ENCODE results near the gene AGBL5.
A peak's percentile ranks its signal among the peaks of the same experiment; 100 is the strongest.

Gene AGBL5

GRCh38 chr2:27039871-27040270 lies 11.6 kb upstream of the AGBL5 start:
- no peaks in the 10 kb centered on the region for H3K9me3 ChIP-seq (ENCODE audit: control insufficient read depth, low read length)
- H3K36me3 ChIP-seq (ENCODE audit: control insufficient read depth, insufficient read depth, low read length): peaks cover 90% of the 10 kb centered on the region
- no peaks in the 10 kb centered on the region for H3K4me1 ChIP-seq (ENCODE audit: control insufficient read depth, insufficient read depth, low read length, poor library complexity, severe bottlenecking)
- WGBS, 2 experiments (ENCODE audit: insufficient coverage in 2 of 2): 96 to 97% methylated on average over 4 to 7 of the region's 7 CpGs
- H3K27ac ChIP-seq (ENCODE audit: low read depth, low read length, severe bottlenecking): no peak overlapping the region
- no peak overlapping the region for H3K4me3 ChIP-seq (ENCODE audit: extremely low read depth, insufficient read depth, low read length, poor library complexity, severe bottlenecking)

DNA sequence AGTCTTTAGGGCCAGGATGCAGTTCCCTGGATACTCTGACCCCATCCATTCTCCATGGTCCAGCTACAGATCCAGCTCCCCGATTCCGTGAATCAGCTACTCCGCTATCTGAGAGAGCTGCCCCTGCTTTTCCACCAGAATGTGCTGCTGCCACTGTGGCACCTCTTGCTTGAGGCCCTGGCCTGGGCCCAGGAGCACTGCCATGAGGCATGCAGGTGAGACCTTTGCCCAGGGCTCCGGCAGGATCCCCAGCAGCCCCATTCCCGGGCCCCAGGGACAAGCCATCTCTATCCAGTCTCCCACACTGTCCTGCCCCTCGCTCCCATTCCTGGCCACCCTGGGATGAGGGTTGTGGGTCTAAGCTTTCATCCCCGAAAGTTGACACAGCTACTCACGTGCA lies 11.2 kb upstream of the AGBL5 start:
- WGBS, 2 experiments (ENCODE audit: insufficient coverage in 2 of 2): 100% methylated on average over 5 of the region's 8 CpGs
- H3K4me3 ChIP-seq (ENCODE audit: extremely low read depth, insufficient read depth, low read length, poor library complexity, severe bottlenecking): no peak overlapping the region
- no peaks in the 10 kb centered on the region for H3K9me3 ChIP-seq (ENCODE audit: control insufficient read depth, low read length)
- H3K27ac ChIP-seq (ENCODE audit: low read depth, low read length, severe bottlenecking): no peak overlapping the region
- H3K36me3 ChIP-seq (ENCODE audit: control insufficient read depth, insufficient read depth, low read length): peaks cover 86% of the 10 kb centered on the region
- H3K4me1 ChIP-seq (ENCODE audit: control insufficient read depth, insufficient read depth, low read length, poor library complexity, severe bottlenecking): no peaks in the 10 kb centered on the region

- Histone ChIP-seq H3K36me3 (ENCODE audit: control insufficient read depth, insufficient read depth, low read length) (peaks cover 71% of the 10 kb centered on the region), H3K4me3 (ENCODE audit: extremely low read depth, insufficient read depth, low read length, poor library complexity, severe bottlenecking) (no peak overlapping the region), H3K9me3 (ENCODE audit: control insufficient read depth, low read length) (no peaks in the 10 kb centered on the region), H3K27ac (ENCODE audit: low read depth, low read length, severe bottlenecking) (no peak overlapping the region), H3K4me1 (ENCODE audit: control insufficient read depth, insufficient read depth, low read length, poor library complexity, severe bottlenecking) (no peaks in the 10 kb centered on the region)
- WGBS, 2 experiments (ENCODE audit: insufficient coverage in 2 of 2): 94 to 98% methylated on average over 4 to 5 of the region's 5 CpGs
Observed at GRCh38 chr2:27041752-27042151, 9.7 kb upstream of the AGBL5 start.

DNA sequence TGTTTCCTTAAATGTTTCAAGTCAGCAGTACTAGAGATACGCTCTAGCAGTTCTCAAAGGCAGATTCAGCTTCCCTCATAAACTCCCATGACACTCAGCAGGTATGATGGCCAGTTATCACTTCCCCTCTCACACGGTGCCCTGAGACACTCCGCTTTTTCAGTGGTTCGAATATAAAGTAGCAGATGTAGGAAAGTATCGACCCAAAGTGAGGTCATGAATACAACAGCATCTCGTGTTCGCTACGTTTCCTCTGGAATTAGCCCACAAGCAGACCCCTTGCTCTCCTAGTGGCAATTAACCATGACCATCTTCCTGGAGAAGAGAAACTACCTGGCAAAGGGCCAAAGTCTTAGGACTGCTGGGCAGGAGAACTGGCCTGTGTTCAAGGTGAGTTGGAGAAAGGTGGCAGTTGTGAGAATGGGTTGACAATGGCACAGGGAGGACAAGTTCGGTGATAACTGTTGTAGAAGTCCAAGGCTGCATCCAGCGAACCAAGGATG lies 9.3 kb upstream of the AGBL5 start:
- 90 to 92% methylated on average over 8 to 9 of the region's 10 CpGs for WGBS, 2 experiments (ENCODE audit: insufficient coverage in 2 of 2)
- Histone ChIP-seq H3K27ac (ENCODE audit: low read depth, low read length, severe bottlenecking) (no peak overlapping the region), H3K4me3 (ENCODE audit: extremely low read depth, insufficient read depth, low read length, poor library complexity, severe bottlenecking) (no peak overlapping the region), H3K36me3 (ENCODE audit: control insufficient read depth, insufficient read depth, low read length) (peaks cover 66% of the 10 kb centered on the region), H3K9me3 (ENCODE audit: control insufficient read depth, low read length) (no peaks in the 10 kb centered on the region), H3K4me1 (ENCODE audit: control insufficient read depth, insufficient read depth, low read length, poor library complexity, severe bottlenecking) (no peaks in the 10 kb centered on the region)

DNA sequence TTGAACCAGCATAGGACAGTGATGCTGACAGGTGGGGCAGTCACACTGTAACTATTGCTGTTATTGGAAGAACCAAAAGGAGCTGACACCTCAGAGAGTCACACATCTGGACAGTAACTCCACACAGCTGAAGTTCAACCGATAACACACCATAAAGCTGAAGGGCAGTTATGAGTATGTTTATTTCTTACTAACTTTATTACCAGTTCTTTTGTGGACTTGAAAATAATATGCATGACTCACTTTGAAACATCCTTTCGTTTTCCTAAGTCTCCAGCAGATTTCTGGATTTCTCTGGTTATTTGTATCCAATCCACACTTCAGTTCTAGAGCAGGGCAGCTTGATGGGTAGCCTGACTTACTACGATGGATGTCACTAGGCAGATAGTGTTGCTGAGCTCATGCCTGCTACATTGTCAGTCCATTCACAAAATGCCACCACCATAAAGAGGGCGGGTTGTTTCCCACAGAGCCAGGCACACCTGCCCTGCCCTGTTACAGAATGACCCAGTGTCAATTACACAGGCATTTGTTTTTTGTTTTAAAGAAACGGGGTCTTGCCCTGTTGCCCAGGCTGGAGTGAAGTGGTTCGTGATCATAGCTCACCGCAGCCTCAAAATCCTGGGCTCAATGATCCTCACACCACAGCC lies 8.4 kb upstream of the AGBL5 start:
- Histone ChIP-seq H3K9me3 (ENCODE audit: control insufficient read depth, low read length) (no peaks in the 10 kb centered on the region), H3K4me3 (ENCODE audit: extremely low read depth, insufficient read depth, low read length, poor library complexity, severe bottlenecking) (no peak overlapping the region), H3K27ac (ENCODE audit: low read depth, low read length, severe bottlenecking) (no peak overlapping the region), H3K36me3 (ENCODE audit: control insufficient read depth, insufficient read depth, low read length) (peaks cover 57% of the 10 kb centered on the region), H3K4me1 (ENCODE audit: control insufficient read depth, insufficient read depth, low read length, poor library complexity, severe bottlenecking) (no peaks in the 10 kb centered on the region)
- WGBS, 2 experiments (ENCODE audit: insufficient coverage in 2 of 2): 88 to 96% methylated on average over 4 to 5 of the region's 7 CpGs

DNA sequence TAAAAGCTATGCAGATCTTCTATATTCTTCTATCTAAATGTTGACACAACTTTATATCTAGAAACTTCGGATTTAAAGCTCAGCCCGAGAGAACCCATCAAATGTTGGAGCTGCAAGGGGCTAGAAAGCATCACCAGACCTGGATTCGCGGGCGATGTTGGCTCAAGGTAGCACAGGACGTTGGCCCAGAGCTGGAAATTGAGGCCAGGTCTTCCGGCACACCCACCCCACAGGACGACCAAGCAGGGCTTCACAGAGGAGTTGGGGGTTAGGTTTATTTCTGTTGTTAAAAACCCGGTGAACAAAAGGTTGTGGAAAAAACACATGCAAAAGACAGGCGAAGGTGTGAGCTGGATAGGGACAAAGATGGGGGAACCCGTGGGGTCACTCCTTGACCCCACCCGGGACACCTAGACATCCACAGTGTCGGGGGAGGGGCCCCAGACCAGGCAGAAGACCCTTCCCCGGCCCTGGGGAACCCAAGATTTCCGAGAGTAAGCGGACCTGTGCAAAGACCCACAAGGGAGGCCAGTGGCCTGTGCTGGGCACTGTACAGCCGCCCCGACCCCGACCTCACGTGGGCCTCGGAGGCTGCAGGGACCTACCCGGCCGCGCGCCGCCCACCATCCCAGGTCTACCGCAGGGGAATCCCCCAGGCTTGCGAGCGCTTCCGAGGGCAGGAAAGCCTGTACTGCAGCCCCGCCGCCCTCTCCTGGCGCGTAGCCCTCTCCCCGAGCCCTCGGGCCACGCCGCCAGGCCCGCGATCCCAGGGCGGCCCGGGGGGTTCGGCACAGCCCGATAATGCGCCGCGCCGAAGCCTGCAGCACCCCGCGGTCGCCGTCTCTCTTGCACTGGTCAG lies 1.8 kb upstream of the AGBL5 start:
- Histone ChIP-seq H3K4me1 (ENCODE audit: control insufficient read depth, insufficient read depth, low read length, poor library complexity, severe bottlenecking) (peaks cover 16% of the 10 kb centered on the region), H3K27ac (ENCODE audit: low read depth, low read length, severe bottlenecking) (peak overlapping the region; percentile 88), H3K4me3 (ENCODE audit: extremely low read depth, insufficient read depth, low read length, poor library complexity, severe bottlenecking) (peak overlapping the region; percentile 87), H3K36me3 (ENCODE audit: control insufficient read depth, insufficient read depth, low read length) (peaks cover 15% of the 10 kb centered on the region), H3K9me3 (ENCODE audit: control insufficient read depth, low read length) (no peaks in the 10 kb centered on the region)
- WGBS, 2 experiments (ENCODE audit: insufficient coverage in 2 of 2): 12 to 13% methylated on average over 45 to 50 of the region's 52 CpGs

- H3K27ac ChIP-seq (ENCODE audit: low read depth, low read length, severe bottlenecking): peak overlapping the region; percentile 88
- WGBS, 2 experiments (ENCODE audit: insufficient coverage in 2 of 2): 0% methylated on average over 34 to 40 of the region's 48 CpGs
- no peaks in the 10 kb centered on the region for H3K9me3 ChIP-seq (ENCODE audit: control insufficient read depth, low read length)
- peaks cover 16% of the 10 kb centered on the region for H3K4me1 ChIP-seq (ENCODE audit: control insufficient read depth, insufficient read depth, low read length, poor library complexity, severe bottlenecking)
- peak overlapping the region; percentile 87 for H3K4me3 ChIP-seq (ENCODE audit: extremely low read depth, insufficient read depth, low read length, poor library complexity, severe bottlenecking)
- peaks cover 23% of the 10 kb centered on the region for H3K36me3 ChIP-seq (ENCODE audit: control insufficient read depth, insufficient read depth, low read length)
Observed at GRCh38 chr2:27050281-27050995, 1.0 kb upstream of the AGBL5 start.

DNA sequence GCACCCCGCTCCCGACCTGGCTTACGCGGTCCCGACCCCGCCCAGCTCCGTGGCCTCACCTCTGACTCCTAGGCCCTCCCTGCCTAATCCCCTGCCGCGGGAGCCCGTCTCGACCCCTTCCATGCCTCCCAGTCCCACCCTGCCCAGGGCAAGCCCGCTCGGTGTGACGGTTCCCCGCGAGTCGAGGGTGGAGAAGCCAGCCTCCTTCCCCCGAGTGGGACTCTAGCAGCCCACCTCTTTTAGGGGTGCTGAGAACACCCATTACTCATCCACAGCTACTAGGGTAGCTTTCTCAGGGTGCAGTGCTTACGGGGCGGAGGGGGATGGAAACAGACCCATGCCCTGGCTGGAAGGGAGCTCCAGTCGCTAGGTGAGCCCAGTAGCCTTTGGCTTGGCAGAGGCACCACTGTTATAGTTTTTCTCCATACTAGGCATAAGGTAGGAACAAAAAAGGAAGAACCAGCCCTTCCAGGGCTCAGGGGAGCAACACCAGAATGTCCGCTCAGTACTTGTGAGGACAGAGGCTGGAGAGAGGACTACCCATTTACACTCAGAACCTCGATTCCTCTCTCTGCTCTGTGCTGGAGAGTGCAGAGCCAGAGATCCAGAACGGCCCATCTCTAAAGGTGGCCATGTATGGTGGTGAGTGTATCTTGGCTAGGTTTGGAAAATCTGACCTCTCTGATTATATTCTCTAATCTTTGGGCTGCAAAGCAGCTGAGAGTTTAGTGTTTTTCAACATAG lies 606 bp downstream of the AGBL5 start:
- Histone ChIP-seq H3K4me3 (ENCODE audit: extremely low read depth, insufficient read depth, low read length, poor library complexity, severe bottlenecking) (peak overlapping the region; percentile 87), H3K27ac (ENCODE audit: low read depth, low read length, severe bottlenecking) (peak overlapping the region; percentile 88), H3K36me3 (ENCODE audit: control insufficient read depth, insufficient read depth, low read length) (peaks cover 39% of the 10 kb centered on the region), H3K4me1 (ENCODE audit: control insufficient read depth, insufficient read depth, low read length, poor library complexity, severe bottlenecking) (peaks cover 16% of the 10 kb centered on the region), H3K9me3 (ENCODE audit: control insufficient read depth, low read length) (no peaks in the 10 kb centered on the region)
- WGBS, 2 experiments (ENCODE audit: insufficient coverage in 2 of 2): 0 to 5% methylated on average over 12 to 16 of the region's 24 CpGs

DNA sequence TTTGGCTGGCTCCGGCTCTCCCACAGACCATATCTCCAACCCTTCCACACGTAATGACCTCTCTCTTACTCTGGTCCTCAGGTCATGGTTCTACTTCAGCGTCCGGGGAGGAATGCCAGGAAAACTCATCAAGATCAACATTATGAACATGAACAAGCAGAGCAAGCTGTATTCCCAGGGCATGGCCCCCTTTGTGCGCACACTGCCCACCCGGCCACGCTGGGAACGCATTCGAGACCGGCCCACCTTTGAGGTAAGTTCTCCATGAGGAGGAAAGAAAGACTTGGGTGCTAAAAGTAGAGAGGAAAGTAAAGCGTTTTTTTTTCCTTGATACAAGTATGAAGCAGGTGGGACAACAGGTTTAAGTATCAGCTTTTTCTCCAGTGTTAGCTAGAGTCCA lies 1.9 kb downstream of the AGBL5 start:
- H3K27ac ChIP-seq (ENCODE audit: low read depth, low read length, severe bottlenecking): no peak overlapping the region
- H3K36me3 ChIP-seq (ENCODE audit: control insufficient read depth, insufficient read depth, low read length): peaks cover 50% of the 10 kb centered on the region
- peaks cover 16% of the 10 kb centered on the region for H3K4me1 ChIP-seq (ENCODE audit: control insufficient read depth, insufficient read depth, low read length, poor library complexity, severe bottlenecking)
- H3K4me3 ChIP-seq (ENCODE audit: extremely low read depth, insufficient read depth, low read length, poor library complexity, severe bottlenecking): no peak overlapping the region
- no peaks in the 10 kb centered on the region for H3K9me3 ChIP-seq (ENCODE audit: control insufficient read depth, low read length)
- 89 to 100% methylated on average over 8 to 11 of the region's 11 CpGs for WGBS, 2 experiments (ENCODE audit: insufficient coverage in 2 of 2)

DNA sequence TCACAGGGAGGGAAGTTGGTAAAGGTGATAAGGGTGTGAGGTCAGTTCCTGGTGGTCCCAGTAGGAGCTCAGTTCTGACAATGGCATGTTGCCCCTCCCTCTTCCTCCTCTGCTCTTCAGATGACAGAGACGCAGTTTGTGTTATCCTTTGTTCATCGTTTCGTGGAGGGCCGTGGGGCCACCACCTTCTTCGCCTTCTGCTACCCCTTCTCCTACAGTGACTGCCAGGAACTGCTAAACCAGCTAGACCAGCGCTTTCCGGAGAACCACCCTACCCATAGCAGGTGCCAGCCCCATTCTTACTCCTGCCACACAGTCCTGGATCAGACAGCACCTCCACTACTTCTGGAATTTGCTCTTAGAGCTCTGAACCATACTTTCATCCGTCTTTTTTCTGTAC lies 2.3 kb downstream of the AGBL5 start:
- H3K4me3 ChIP-seq (ENCODE audit: extremely low read depth, insufficient read depth, low read length, poor library complexity, severe bottlenecking): no peak overlapping the region
- H3K36me3 ChIP-seq (ENCODE audit: control insufficient read depth, insufficient read depth, low read length): peaks cover 55% of the 10 kb centered on the region
- H3K9me3 ChIP-seq (ENCODE audit: control insufficient read depth, low read length): no peaks in the 10 kb centered on the region
- H3K27ac ChIP-seq (ENCODE audit: low read depth, low read length, severe bottlenecking): no peak overlapping the region
- 81 to 83% methylated on average over 6 to 8 of the region's 8 CpGs for WGBS, 2 experiments (ENCODE audit: insufficient coverage in 2 of 2)
- peaks cover 16% of the 10 kb centered on the region for H3K4me1 ChIP-seq (ENCODE audit: control insufficient read depth, insufficient read depth, low read length, poor library complexity, severe bottlenecking)

Measured in mesodermal cell (in vitro differentiated cells).